GM19023 (cell line): ENCODE data around the gene ADAMTS15.

ENCODE experiments used
- ATAC-seq: cut with Tn5 transposase; IDR thresholded peaks from one replicate; pipeline ENCODE4 v1.9.1; 2021; ENCODE audit warnings: mild to moderate bottlenecking, moderate library complexity; ENCODE audit not compliant: unreplicated experiment

The ADAMTS15 gene

GRCh38 chr11:130457623-130458409 is 9.4 kb downstream of the ADAMTS15 start:
- no peak for ATAC-seq

GRCh38 chr11:130458410-130458729 is 9.9 kb downstream of the ADAMTS15 start:
- ATAC-seq: no peak

DNA sequence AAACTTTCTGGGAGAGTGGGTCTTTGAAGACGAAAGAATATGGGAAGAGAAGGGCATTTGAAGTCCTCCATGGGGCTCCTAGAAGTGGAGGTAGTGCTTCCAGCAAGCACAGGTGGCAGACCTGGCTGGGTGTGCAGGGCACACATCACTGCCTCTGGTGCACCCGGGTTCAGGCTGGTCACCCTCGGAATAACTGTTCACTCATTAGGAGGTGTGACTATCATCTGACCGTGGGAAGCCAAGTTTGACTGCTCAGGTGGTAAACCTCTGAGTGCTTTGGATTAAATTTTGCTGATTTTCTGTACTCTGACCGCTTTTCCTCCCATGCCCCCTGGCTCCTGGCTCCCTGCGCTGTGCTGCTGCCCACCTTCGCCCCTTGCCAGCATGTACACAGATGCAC is 11.1 kb downstream of the ADAMTS15 start:
- ATAC-seq: no peak

- ATAC-seq: no peak
Observed at GRCh38 chr11:130462101-130462885, 13.8 kb downstream of the ADAMTS15 start.

DNA sequence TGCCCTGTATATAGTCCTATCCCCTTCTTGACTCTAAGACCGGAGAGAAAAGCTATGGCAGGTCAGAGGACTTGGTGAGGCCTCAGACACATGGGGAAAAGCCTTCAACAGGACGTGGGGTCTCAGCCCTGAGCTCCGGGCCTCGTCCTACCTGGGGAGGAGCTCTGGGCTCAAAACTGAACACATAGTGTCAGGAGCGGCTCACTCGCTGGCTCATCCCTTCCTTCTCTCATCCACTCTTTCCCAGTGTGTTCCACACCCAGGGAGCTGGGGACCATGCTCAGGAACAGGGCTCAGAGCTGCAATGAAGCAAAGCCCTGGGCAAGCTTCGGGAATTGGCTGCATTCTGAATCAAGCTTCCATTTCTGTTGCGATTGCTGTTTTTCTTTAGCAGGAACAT is 14.5 kb downstream of the ADAMTS15 start:
- ATAC-seq: no peak

- no peak for ATAC-seq
Observed at GRCh38 chr11:130464291-130464812, 15.9 kb downstream of the ADAMTS15 start.

- no peak for ATAC-seq
Observed at GRCh38 chr11:130465263-130465662, 16.8 kb downstream of the ADAMTS15 start.

GRCh38 chr11:130467116-130467900 is 18.9 kb downstream of the ADAMTS15 start:
- ATAC-seq: no peak

DNA sequence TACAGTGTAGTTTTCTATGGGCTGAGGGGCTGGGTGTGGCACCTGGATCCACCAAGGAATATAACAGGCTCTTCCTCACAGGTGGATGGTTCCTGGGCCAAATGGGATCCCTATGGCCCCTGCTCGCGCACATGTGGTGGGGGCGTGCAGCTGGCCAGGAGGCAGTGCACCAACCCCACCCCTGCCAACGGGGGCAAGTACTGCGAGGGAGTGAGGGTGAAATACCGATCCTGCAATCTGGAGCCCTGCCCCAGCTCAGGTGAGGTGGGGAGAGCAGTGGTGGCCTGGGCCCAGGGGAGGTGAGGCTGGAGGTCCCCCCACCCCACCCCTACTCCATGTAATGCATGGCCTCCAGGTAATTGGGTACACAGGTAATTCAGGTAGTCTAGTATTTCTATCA is 20.7 kb downstream of the ADAMTS15 start:
- ATAC-seq: no peak

DNA sequence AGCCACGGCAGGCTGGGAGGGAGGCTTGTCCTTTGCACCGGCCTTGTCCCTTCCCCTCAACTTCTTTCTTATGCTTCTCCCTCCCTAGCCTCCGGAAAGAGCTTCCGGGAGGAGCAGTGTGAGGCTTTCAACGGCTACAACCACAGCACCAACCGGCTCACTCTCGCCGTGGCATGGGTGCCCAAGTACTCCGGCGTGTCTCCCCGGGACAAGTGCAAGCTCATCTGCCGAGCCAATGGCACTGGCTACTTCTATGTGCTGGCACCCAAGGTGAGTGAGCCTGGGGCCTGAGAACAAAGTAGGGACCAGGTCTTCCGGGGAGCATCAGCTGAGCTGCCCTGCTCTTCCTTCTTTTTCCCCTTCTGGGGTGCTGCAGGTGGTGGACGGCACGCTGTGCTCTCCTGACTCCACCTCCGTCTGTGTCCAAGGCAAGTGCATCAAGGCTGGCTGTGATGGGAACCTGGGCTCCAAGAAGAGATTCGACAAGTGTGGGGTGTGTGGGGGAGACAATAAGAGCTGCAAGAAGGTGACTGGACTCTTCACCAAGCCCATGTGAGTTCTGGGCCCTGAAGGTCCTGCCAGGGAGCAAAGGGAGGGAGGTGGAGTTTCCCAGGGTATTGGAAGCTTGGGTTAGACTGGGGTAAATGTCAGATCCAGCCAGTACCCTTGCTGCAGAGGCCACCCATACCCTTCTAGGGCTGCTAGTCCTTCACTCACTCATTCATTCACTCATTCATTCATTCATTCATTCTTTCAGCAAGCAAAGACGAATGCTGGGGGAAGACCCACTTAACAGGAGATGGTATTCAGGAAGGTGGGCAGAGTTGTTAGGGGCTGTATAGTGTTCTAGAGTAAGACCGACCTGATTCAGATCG is 22.6 kb downstream of the ADAMTS15 start:
- ATAC-seq: no peak

GRCh38 chr11:130471731-130472433 is 23.4 kb downstream of the ADAMTS15 start:
- ATAC-seq: no peak

DNA sequence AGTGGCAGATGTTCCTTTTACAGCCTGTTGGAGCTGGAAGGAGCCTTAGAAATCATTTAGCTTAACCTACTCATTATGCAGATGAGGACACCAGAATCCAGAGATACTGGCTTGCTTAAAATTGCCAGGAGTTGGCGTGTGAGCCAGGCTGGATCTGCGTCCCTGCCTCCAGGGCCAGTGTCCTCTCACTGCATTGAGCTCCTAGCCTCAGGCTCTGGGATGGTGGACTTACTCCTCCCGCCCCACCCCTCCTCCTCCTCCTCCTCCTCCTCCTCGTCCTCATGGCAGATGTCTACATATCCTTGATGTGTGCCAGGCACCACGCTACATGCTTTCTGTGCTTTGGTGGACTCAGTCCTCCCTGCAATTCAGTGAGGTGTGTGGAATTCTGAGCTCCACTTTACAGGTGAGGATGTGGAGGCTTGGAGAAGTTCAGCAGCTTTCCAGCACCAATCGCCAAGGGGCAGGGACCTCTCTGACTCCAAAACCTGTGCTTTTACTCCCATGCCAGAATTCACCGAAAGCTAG is 24.1 kb downstream of the ADAMTS15 start:
- ATAC-seq: no peak

DNA sequence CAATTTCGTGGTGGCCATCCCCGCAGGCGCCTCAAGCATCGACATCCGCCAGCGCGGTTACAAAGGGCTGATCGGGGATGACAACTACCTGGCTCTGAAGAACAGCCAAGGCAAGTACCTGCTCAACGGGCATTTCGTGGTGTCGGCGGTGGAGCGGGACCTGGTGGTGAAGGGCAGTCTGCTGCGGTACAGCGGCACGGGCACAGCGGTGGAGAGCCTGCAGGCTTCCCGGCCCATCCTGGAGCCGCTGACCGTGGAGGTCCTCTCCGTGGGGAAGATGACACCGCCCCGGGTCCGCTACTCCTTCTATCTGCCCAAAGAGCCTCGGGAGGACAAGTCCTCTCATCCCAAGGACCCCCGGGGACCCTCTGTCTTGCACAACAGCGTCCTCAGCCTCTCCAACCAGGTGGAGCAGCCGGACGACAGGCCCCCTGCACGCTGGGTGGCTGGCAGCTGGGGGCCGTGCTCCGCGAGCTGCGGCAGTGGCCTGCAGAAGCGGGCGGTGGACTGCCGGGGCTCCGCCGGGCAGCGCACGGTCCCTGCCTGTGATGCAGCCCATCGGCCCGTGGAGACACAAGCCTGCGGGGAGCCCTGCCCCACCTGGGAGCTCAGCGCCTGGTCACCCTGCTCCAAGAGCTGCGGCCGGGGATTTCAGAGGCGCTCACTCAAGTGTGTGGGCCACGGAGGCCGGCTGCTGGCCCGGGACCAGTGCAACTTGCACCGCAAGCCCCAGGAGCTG is 24.8 kb downstream of the ADAMTS15 start:
- ATAC-seq: no peak

DNA sequence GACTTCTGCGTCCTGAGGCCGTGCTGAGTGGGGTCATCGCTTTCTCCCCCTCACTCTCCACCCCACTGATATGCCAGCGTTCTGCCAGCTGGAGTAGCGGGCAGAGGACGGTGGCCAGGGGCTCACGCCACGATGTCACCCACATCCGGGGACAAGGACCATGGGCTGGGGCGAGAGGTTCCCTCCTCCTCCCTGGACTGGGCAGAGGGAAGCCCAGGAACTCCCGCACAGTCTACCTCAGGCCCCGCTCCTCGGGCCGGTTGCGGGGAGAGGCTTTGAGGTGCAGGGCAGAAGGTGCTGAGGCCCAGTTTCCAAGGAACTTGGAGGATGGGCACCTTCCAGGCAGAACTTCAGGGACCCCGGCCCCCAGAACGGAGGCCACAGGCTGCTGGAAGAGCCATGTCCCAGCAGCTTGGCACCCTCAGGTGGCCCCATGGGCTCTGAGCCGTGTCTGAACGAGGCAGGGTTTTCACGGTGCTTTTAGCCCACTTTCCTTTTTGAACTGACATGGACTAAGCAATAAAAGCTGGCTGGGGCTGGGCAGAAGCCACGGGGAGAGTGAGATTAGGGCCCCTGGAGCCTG is 25.4 kb downstream of the ADAMTS15 start:
- ATAC-seq: no peak

DNA sequence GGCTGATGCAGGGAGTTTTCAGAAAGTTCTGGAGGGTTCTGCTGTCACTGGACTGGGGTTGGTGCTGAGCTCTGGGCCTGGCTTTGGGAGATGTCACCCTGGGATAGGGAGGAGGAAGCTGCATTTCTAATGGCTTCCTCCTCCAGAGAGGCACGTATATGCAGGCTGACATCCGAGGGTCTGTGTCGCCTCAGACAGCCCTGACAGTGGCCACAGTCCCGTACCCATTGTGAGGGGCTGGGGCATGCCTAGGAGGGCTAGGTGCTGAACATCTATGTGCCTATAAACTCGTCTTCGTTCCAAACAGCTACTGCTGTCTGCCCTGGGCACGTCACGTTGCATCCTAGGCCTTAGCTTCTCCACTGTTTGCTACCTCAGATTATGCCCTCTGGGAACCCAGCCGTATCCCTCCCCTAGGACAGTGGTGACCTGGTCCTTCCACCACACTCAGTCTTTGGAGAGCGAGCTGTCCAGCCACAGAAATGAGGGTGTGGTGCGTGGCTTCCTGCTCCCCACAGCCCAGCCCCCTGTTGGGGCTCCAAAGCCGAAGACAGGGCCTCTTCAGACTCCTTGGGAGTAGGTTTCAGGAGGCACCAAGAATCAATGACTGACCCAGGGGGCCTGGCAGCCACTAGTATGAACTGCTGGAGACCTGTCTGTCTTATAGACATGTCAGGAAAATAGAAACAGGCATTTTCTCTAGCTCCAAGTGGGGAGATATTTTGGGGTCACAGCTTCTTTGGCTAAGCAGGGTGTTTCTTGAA is 26.4 kb downstream of the ADAMTS15 start:
- no peak for ATAC-seq

DNA sequence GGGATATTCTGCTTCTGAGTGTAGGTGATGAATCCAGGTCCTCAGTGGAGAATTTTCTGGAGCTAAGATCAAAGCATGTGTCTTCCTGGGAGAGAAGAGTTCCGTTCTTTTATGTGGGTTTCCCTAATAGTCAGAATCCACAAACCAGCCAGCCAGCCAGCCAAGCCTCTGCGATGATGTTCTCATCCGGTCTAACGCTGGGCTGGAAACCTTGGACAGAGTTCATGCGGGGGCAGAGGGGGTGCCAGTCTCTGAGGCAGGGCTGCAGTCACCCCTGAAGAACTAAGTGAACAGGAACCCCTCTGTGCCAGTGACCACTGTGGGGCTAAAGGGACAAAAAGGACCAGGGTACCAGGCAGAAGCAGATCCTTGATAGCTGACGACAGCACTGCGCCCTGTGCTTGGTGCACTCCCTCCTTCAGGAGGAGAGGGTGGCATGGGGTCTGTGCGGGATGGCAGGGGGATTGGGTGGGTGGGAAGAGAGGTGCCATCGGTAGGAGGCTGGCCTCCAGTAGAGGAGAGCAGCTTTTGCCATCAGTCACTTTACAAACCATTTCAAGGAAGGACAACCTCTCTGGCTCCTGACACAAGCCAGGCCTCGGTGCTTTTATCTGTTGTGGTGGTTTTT is 27.1 kb downstream of the ADAMTS15 start:
- no peak for ATAC-seq

DNA sequence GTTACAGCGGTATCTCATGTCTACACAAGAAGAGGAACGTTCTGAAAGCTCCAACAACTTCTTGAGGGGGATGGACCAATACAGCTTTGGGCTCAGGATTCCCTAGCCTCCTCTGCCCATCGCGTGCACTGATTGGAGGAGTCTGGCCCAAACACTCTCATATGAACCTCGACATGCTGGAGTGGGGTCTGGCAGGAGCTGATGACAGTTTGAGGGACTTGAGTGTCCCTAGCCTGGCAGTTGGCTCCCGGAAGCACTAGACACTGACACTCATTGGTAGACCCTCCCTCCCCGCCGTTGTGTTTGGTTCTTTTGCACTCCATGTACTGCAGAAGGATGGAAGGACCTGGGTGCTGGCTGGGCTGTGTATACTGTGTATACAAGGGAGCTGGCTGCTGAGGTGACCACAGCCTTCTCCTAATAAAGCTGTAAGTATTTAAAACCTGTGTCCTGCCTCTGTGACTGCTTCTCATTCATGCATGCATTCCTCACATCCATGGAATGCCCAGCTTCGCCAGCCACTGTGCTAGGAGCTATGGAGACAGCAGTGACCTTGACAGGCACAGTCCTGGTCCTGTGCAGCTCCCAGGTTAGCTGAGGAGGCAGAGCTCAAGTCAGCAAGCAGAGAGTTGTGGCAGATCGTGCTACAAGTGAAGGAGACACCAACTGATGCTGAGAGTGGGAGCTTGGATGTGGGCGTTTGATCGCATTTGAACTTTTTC is 27.9 kb downstream of the ADAMTS15 start:
- ATAC-seq: no peak
